Gastrocnemius medialis (tissue), 4 donors: ENCODE results near the gene ADGRL3.

Experiments used
- CTCF ChIP-seq, 5 experiments: fragments of 450-650 bp in 3 of 5; fragments of 200-600 bp in 2 of 5; sonication (generic) in 2 of 5; IDR thresholded peaks in 4 of 5; conservative IDR thresholded peaks in 1 of 5; 1 replicate in 4 of 5; 2 replicates in 1 of 5; pipeline ENCODE4 v1.5.1; 2016 to 2019; ENCODE audit warnings: antibody characterized with exemption in 5 of 5, mild to moderate bottlenecking in 3 of 5, moderate library complexity in 3 of 5
- POLR2A ChIP-seq, 2 donors: fragments of 450-650 bp; IDR thresholded peaks; one replicate each; pipeline ENCODE4 v1.6.1; 2017; ENCODE audit warnings: antibody characterized with exemption in 2 of 2, mild to moderate bottlenecking in 2 of 2, moderate library complexity in 2 of 2

- TF ChIP-seq POLR2A (IDR thresholded peaks at IDR 0.05) (no peak), CTCF (IDR thresholded peaks at IDR 0.05 in 4 of 5, conservative IDR thresholded peaks at IDR 0.05 in 1 of 5) (no peak)
Observed at GRCh38 chr4:61924131-61924530, 724.0 kb downstream of the ADGRL3 start.
